Ovary (tissue), 9 donors: Measurements from ENCODE around the gene ING1. TPM values are rescaled to one million over a fixed set of nuclear protein-coding genes. Genes with fewer than 3 reads are reported as not detected.

Experiments used
- DNase-seq, 5 donors: peaks; one replicate each; pipeline ENCODE4 v3.0.0-alpha.2; 2019 to 2020
- H3K27ac ChIP-seq, 2 donors: fragments of 200-600 bp; one replicate each; pipeline versions ENCODE4 v1.5.1 to v1.8.0; 2019 to 2022
- H3K27me3 ChIP-seq: fragments of 200-600 bp; one replicate; pipeline ENCODE4 v1.8.0; 2022
- H3K36me3 ChIP-seq: fragments of 200-600 bp; sonication (generic); one replicate; pipeline ENCODE4 v1.5.1; 2019
- H3K4me1 ChIP-seq: one replicate; pipeline ENCODE4 v1.8.1; 2013; ENCODE audit warnings: mild to moderate bottlenecking, moderate library complexity; ENCODE audit not compliant: insufficient read depth
- H3K4me3 ChIP-seq: fragments of 200-600 bp; sonication (generic); one replicate; pipeline ENCODE4 v1.5.1; 2017
- H3K9me3 ChIP-seq, 2 donors: fragments of 200-600 bp in 1 of 2; sonication (generic) in 1 of 2; one replicate each; pipeline versions ENCODE4 v1.5.1 to v1.8.1; 2013 to 2019; ENCODE audit warnings: mild to moderate bottlenecking in 1 of 2, moderate library complexity in 1 of 2
- EP300 ChIP-seq: sonication (generic); formaldehyde crosslinking; IDR thresholded peaks from one replicate; pipeline ENCODE4 v1.6.1; 2017; ENCODE audit warnings: antibody characterized with exemption
- POLR2A ChIP-seq: fragments of 450-650 bp; IDR thresholded peaks from one replicate; pipeline ENCODE4 v1.6.1; 2017; ENCODE audit warnings: antibody characterized with exemption, mild to moderate bottlenecking, moderate library complexity
- WGBS, 3 donors: extraction: QIAGEN DNeasy Blood & Tissue Kit in 1 of 3; methylation state at CpG; one replicate each; pipeline versions ENCODE4 v1.1.5 to v1.1.7; 2013 to 2017; 5-methylcytosine and 5-hydroxymethylcytosine counted together
- intact Hi-C, 4 donors: fragments of 100-400 bp; cut with DNase I; formaldehyde crosslinking; loops; one replicate each; pipeline versions ENCODE4 v1.11.0 to v1.15.1; 2022 to 2023
- polyA plus RNA-seq, 2 donors: library from polyadenylated mRNA; stranded (reverse); fragments of 200-250 nt in 1 of 2; fragments of 350-450 nt in 1 of 2; fragmentation: Illumina TruSeq in 1 of 2; extraction: RNeasy Lipid Tissue Mini Kit (QIAGEN cat#74804) in 1 of 2; gene quantifications; one replicate each; pipeline ENCODE4 v1.2.3, GENCODE V29; 2013 to 2014
- total RNA-seq, 7 donors: library from RNA; depleted of rRNA in 2 of 7; stranded (reverse); fragments of >200 nt in 2 of 7; fragmentation: NEBNext Ultra II Directional in 3 of 7; extraction: Animal tissue kit (Norgen Biotek cat#: 25700) in 3 of 7; gene quantifications; one replicate each; pipeline versions ENCODE4 v1.1.0 to v1.2.4, GENCODE V29; 2016 to 2023
- TF ChIP-seq, protein P1 (sequence below), 3 donors: fragments of 450-650 bp in 2 of 3; fragments of 200-600 bp in 1 of 3; IDR thresholded peaks; one replicate each; pipeline versions ENCODE4 v1.5.1 to v1.8.0; 2016 to 2022; ENCODE audit warnings: antibody characterized with exemption in 3 of 3, mild to moderate bottlenecking in 1 of 3
- donor health status: DM: no; HTN: no; CAD: no; lungs with moderate emphysema.
- donor health status: DM: no; HTN: no; CAD: no.
- donor health status: Bipolar disorder and iron deficiency.
- donor health status: DM: yes; HTN: yes; CAD: no.
- donor health status: DM: no; HTN: no; CAD: no.
- donor health status: DM: yes; HTN: yes; CAD: no.

Gene ING1
- total and polyA plus RNA-seq, 9 donors: 11.2 to 34.5 (median 19.1) TPM

DNA sequence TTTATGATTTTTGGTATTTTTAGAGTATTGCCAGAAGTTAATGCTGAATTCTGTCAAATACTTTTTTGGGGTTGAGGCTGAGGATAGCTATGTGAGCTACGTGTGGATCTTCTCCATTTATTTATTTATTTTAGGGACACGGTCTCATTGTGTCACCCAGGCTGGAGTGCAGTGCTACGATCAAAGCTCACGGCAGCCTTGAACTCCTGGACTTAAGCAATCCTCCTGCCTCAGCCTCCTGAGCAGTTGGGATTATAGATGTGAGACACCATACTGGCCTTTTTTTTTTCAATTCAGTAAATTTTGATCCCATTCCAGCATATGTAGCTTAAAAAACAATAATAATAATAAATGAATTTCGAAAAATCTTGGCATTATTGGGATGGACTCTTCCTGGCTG, 21.1 kb downstream of the ING1 start:
- Histone ChIP-seq H3K27ac (no peak overlapping the region), H3K9me3 (no peaks in the 10 kb centered on the region), H3K36me3 (no peaks in the 10 kb centered on the region), H3K27me3 (no peaks in the 10 kb centered on the region), H3K4me3 (no peak overlapping the region), H3K4me1 (no peaks in the 10 kb centered on the region)
- 89 to 93% (median 91%) methylated on average over 5 of the region's 5 CpGs for WGBS, 3 donors
- TF ChIP-seq EP300: no peak
- TF ChIP-seq, protein P1, sequence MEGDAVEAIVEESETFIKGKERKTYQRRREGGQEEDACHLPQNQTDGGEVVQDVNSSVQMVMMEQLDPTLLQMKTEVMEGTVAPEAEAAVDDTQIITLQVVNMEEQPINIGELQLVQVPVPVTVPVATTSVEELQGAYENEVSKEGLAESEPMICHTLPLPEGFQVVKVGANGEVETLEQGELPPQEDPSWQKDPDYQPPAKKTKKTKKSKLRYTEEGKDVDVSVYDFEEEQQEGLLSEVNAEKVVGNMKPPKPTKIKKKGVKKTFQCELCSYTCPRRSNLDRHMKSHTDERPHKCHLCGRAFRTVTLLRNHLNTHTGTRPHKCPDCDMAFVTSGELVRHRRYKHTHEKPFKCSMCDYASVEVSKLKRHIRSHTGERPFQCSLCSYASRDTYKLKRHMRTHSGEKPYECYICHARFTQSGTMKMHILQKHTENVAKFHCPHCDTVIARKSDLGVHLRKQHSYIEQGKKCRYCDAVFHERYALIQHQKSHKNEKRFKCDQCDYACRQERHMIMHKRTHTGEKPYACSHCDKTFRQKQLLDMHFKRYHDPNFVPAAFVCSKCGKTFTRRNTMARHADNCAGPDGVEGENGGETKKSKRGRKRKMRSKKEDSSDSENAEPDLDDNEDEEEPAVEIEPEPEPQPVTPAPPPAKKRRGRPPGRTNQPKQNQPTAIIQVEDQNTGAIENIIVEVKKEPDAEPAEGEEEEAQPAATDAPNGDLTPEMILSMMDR (IDR thresholded peaks at IDR 0.05): no peak
- no peak for TF ChIP-seq POLR2A
- no peak for DNase-seq
- intact Hi-C loops: no loop called here

GRCh38 chr13:110737555-110737954, 24.1 kb downstream of the ING1 start:
- intact Hi-C loops: no loop called here
- no peak for DNase-seq
- Histone ChIP-seq H3K36me3 (no peaks in the 10 kb centered on the region), H3K27me3 (no peaks in the 10 kb centered on the region), H3K9me3 (no peaks in the 10 kb centered on the region), H3K4me1 (no peaks in the 10 kb centered on the region), H3K4me3 (no peak overlapping the region), H3K27ac (no peak overlapping the region)
- no peak for TF ChIP-seq POLR2A
- no peak for TF ChIP-seq EP300
- TF ChIP-seq, protein P1 (IDR thresholded peaks at IDR 0.05): no peak

- Histone ChIP-seq H3K4me3 (no peak overlapping the region), H3K27me3 (no peaks in the 10 kb centered on the region), H3K9me3 (no peaks in the 10 kb centered on the region), H3K36me3 (no peaks in the 10 kb centered on the region), H3K4me1 (no peaks in the 10 kb centered on the region), H3K27ac (no peak overlapping the region)
- TF ChIP-seq, protein P1 (IDR thresholded peaks at IDR 0.05): no peak
- no peak for TF ChIP-seq POLR2A
- TF ChIP-seq EP300: no peak
- 75 to 93% (median 80%) methylated on average over 1 of the region's 1 CpG for WGBS, 3 donors
- intact Hi-C loops: no loop called here
- DNase-seq: no peak
These were observed 30.2 kb downstream of the ING1 start for GRCh38 chr13:110743687-110744086.

DNA sequence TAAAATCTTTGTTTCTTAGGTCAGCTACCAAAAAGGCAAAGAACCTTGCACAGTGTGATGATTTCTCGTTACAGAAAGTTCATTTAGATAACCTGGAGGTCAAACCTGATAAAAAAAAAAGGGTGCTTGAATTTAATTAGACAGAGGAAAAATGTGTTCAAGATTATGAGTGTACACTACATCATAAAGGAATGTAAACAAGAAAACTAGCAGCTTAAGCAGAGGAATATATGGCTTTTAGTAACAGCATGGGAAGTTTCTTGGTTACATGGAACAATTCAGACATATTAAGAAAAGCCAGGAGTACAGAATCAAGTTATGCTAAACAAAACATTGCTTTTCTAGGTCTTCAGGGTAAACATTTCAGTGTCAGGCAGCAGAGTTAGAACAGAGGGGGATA, 32.9 kb downstream of the ING1 start:
- WGBS, 3 donors: 14 to 23% (median 15%) methylated on average over 1 of the region's 1 CpG
- no peaks in the 10 kb centered on the region for H3K4me1 ChIP-seq
- no peak overlapping the region for H3K4me3 ChIP-seq
- no peak overlapping the region for H3K27ac ChIP-seq
- TF ChIP-seq EP300: no peak
- H3K9me3 ChIP-seq: no peaks in the 10 kb centered on the region
- intact Hi-C loops: no loop called here
- H3K27me3 ChIP-seq: no peaks in the 10 kb centered on the region
- no peak for DNase-seq
- H3K36me3 ChIP-seq: no peaks in the 10 kb centered on the region

DNA sequence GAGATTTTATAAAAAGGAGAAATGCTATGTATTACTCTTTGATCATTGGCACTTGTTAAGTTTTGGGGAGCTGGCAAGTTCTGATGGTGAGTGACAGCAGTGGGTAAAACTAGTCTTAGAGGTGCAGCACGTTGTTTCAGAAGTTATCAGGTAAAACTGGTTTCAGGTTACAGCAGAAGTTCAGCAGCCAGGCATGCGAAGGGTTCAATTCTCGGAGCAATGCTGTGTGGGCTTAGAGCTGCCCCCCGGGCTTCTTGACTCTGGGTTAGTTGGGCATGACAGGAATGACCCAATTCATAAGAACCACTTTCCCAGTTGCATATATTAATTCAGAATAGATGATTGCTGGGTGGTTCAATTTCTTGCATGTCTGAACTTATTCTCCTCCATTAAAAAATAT, 34.8 kb downstream of the ING1 start:
- Histone ChIP-seq H3K4me3 (no peak overlapping the region), H3K27ac (no peak overlapping the region), H3K9me3 (no peaks in the 10 kb centered on the region), H3K27me3 (no peaks in the 10 kb centered on the region), H3K36me3 (no peaks in the 10 kb centered on the region), H3K4me1 (no peaks in the 10 kb centered on the region)
- no peak for DNase-seq
- 85 to 91% (median 86%) methylated on average over 4 of the region's 4 CpGs for WGBS, 3 donors
- TF ChIP-seq EP300 (no peak), POLR2A (no peak)
- TF ChIP-seq, protein P1 (IDR thresholded peaks at IDR 0.05): no peak
- intact Hi-C loops: no loop called here
